Body of pancreas (tissue), 4 donors: ENCODE data around the gene TCF12. TPM values are rescaled to one million over a fixed set of nuclear protein-coding genes. Genes with fewer than 3 reads are reported as not detected.

Experiments used
- ATAC-seq: fragments of 150-250 bp; one replicate; pipeline ENCODE4 v1.9.1; 2016
- DNase-seq, 4 donors: peaks; one replicate each; pipeline ENCODE4 v3.0.0-alpha.2; 2019
- H3K27ac ChIP-seq, 4 donors: fragments of 200-600 bp; sonication (generic); 1 replicate in 3 of 4; 2 replicates in 1 of 4; pipeline versions ENCODE4 v1.5.1 to v1.6.1; 2016 to 2019; ENCODE audit warnings: mild to moderate bottlenecking in 1 of 4, mixed read lengths in 1 of 4, moderate library complexity in 1 of 4
- H3K27me3 ChIP-seq, 2 donors: fragments of 200-600 bp; sonication (generic); one replicate each; pipeline ENCODE4 v1.6.0; 2016; ENCODE audit warnings: mild to moderate bottlenecking in 1 of 2
- H3K36me3 ChIP-seq, 2 donors: fragments of 200-600 bp; sonication (generic); replicated peaks in 1 of 2; 2 replicates each; pipeline ENCODE4 v1.5.1; 2016; ENCODE audit warnings: low read depth in 2 of 2; ENCODE audit not compliant: insufficient read depth in 1 of 2
- H3K4me1 ChIP-seq: fragments of 200-600 bp; sonication (generic); one replicate; pipeline ENCODE4 v1.6.0; 2016
- H3K4me3 ChIP-seq, 2 donors: fragments of 200-600 bp; sonication (generic); 1 replicate in 1 of 2; 2 replicates in 1 of 2; pipeline ENCODE4 v1.5.1; 2016 to 2019
- H3K9me3 ChIP-seq, 3 donors: fragments of 200-600 bp; sonication (generic); 1 replicate in 2 of 3; 2 replicates in 1 of 3; pipeline ENCODE4 v1.5.1; 2016
- POLR2A ChIP-seq, 3 donors: fragments of 450-650 bp; IDR thresholded peaks; one replicate each; pipeline ENCODE4 v1.6.1; 2016; ENCODE audit warnings: antibody characterized with exemption in 3 of 3, mild to moderate bottlenecking in 2 of 3
- WGBS, 2 donors: methylation state at CpG; one replicate each; pipeline ENCODE4 v1.1.5; 2017; 5-methylcytosine and 5-hydroxymethylcytosine counted together
- intact Hi-C: fragments of 100-400 bp; cut with DNase I; formaldehyde crosslinking; loops from one replicate; pipeline ENCODE4 v1.15.1; 2023
- total RNA-seq, 2 donors: library from RNA; depleted of rRNA; stranded (reverse); fragments of >200 nt; gene quantifications; one replicate each; pipeline ENCODE4 v1.1.0, GENCODE V29; 2016
- TF ChIP-seq, protein P1 (sequence below), 7 experiments: fragments of 450-650 bp in 4 of 7; fragments of 200-600 bp in 3 of 7; sonication (generic) in 3 of 7; IDR thresholded peaks; one replicate each; pipeline ENCODE4 v1.5.1; 2016 to 2019; ENCODE audit warnings: antibody characterized with exemption in 7 of 7

Gene TCF12
- total RNA-seq, 2 donors from 2014 or later = 27.2 to 49.4 TPM

DNA sequence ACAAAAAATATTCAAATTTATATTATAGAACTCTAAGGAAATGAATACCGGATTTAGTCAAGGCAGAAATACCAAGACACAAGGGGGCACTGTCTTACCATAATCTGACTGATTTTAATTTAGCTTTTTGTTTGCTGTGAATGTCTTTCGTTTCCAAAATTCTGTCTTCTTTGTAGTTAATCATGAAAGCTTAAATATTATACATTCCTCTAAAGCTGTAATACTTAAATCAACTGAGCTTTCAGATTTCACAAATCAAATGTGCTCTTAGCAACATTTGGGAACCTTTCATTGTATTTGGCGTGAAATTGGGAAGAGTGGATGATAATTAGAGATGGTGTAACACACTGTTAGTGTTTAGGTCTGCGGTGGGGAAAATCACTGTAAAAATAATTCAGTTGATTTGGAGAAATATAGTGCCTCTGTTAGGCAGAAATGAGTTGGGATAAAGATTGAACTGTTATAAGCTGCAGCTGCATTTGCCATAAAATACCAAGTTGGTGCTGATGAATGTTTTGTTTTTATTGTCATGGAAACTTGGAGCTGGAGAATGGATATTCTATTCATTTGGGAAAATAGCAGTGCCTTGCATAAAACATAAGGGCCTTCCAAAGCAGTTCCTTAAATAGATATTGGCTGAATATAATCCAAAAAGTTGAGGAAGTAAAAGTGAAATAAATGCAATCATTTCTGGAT, 228.2 kb downstream of the TCF12 start:
- H3K36me3 ChIP-seq = no peaks in the 10 kb centered on the region
- ATAC-seq = no peak

DNA sequence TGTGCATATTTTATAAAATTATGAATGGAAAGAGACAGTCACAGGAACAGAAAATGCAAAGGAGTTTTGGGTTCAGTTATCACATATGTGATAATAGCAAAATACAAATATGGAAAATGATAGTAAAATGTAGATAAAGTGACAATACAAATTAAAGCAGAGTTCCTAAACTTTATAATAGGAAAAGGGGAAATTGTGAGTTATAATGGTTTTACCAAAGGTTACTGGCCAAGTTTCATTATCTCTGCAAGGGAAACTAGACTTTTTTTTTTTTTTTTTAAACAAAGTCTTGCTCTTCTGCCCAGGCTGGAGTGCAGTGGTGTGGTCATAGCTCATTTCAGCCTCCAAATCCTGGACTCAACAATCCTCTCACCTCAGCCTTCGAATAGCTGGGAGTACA, 229.2 kb downstream of the TCF12 start:
- H3K4me1 ChIP-seq = peaks cover 5% of the 10 kb centered on the region
- no peaks in the 10 kb centered on the region for H3K27me3 ChIP-seq
- no peaks in the 10 kb centered on the region for H3K36me3 ChIP-seq
- intact Hi-C loops = loop anchor here (10.0 kb wide), 1 partner anchor 167 kb away; no protein-coding TSS in a partner anchor
- H3K9me3 ChIP-seq = no peaks in the 10 kb centered on the region
- ATAC-seq (no peak), DNase-seq (no peak)
- WGBS, 2 donors = 93 to 96% methylated on average over 1 of the region's 1 CpG
- H3K27ac ChIP-seq = no peak overlapping the region
- no peak overlapping the region for H3K4me3 ChIP-seq
- TF ChIP-seq POLR2A (IDR thresholded peaks at IDR 0.05) = no peak
- TF ChIP-seq, protein P1, sequence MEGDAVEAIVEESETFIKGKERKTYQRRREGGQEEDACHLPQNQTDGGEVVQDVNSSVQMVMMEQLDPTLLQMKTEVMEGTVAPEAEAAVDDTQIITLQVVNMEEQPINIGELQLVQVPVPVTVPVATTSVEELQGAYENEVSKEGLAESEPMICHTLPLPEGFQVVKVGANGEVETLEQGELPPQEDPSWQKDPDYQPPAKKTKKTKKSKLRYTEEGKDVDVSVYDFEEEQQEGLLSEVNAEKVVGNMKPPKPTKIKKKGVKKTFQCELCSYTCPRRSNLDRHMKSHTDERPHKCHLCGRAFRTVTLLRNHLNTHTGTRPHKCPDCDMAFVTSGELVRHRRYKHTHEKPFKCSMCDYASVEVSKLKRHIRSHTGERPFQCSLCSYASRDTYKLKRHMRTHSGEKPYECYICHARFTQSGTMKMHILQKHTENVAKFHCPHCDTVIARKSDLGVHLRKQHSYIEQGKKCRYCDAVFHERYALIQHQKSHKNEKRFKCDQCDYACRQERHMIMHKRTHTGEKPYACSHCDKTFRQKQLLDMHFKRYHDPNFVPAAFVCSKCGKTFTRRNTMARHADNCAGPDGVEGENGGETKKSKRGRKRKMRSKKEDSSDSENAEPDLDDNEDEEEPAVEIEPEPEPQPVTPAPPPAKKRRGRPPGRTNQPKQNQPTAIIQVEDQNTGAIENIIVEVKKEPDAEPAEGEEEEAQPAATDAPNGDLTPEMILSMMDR (IDR thresholded peaks at IDR 0.05) = no peak

More for the DNA sequence above, 228.2 kb downstream of the TCF12 start:
- H3K27ac ChIP-seq = no peak overlapping the region
- H3K4me3 ChIP-seq = no peak overlapping the region
- peaks cover 5% of the 10 kb centered on the region for H3K4me1 ChIP-seq
- intact Hi-C loops = loop anchor here (10.0 kb wide), 1 partner anchor 168 kb away; no protein-coding TSS in a partner anchor
- no peaks in the 10 kb centered on the region for H3K9me3 ChIP-seq
- 17 to 23% methylated on average over 4 of the region's 4 CpGs for WGBS, 2 donors
- H3K27me3 ChIP-seq = no peaks in the 10 kb centered on the region
- DNase-seq = peak in 1 of 4 donors; percentile 26
- TF ChIP-seq, protein P1 (IDR thresholded peaks at IDR 0.05) = peak; percentile 50 to 78 (median 67)
- TF ChIP-seq POLR2A (IDR thresholded peaks at IDR 0.05) = no peak

- H3K4me1 ChIP-seq = peaks cover 5% of the 10 kb centered on the region
- DNase-seq = no peak
- H3K27me3 ChIP-seq = no peaks in the 10 kb centered on the region
- TF ChIP-seq, protein P1 (IDR thresholded peaks at IDR 0.05) = no peak
- TF ChIP-seq POLR2A (IDR thresholded peaks at IDR 0.05) = no peak
- no peaks in the 10 kb centered on the region for H3K9me3 ChIP-seq
- no peak for ATAC-seq
- no peak overlapping the region for H3K4me3 ChIP-seq
- H3K36me3 ChIP-seq = no peaks in the 10 kb centered on the region
- H3K27ac ChIP-seq = no peak overlapping the region
- intact Hi-C loops = loop anchor here (10.0 kb wide), 1 partner anchor 167 kb away; no protein-coding TSS in a partner anchor
Measured at GRCh38 chr15:57148262-57148661, 229.8 kb downstream of the TCF12 start.

GRCh38 chr15:57149196-57149595, 230.8 kb downstream of the TCF12 start:
- TF ChIP-seq, protein P1 (IDR thresholded peaks at IDR 0.05) = no peak
- TF ChIP-seq POLR2A (IDR thresholded peaks at IDR 0.05) = no peak
- Histone ChIP-seq H3K27ac (no peak overlapping the region), H3K4me1 (peaks cover 5% of the 10 kb centered on the region), H3K27me3 (no peaks in the 10 kb centered on the region), H3K4me3 (no peak overlapping the region), H3K9me3 (no peaks in the 10 kb centered on the region), H3K36me3 (no peaks in the 10 kb centered on the region)
- ATAC-seq = no peak
- intact Hi-C loops = loop anchor here (10.0 kb wide), 1 partner anchor 166 kb away; no protein-coding TSS in a partner anchor
- DNase-seq = no peak
